HEK293 (cell line): ENCODE data around the gene MAN2B1.

Source experiments
- GFI1B ChIP-seq: fragments of 450-650 bp; formaldehyde crosslinking; IDR thresholded peaks from 2 replicates; pipeline ENCODE4 v1.5.1; 2016; ENCODE audit warnings: missing biosample characterization, missing genetic modification characterization
- RBAK ChIP-seq: fragments of 450-650 bp; formaldehyde crosslinking; IDR thresholded peaks from 2 replicates; pipeline ENCODE4 v1.5.1; 2016; ENCODE audit warnings: missing biosample characterization, missing genetic modification characterization
- SCRT2 ChIP-seq: fragments of 450-650 bp; formaldehyde crosslinking; IDR thresholded peaks from 2 replicates; pipeline ENCODE4 v1.5.1; 2016; ENCODE audit warnings: missing biosample characterization, missing genetic modification characterization
- SP7 ChIP-seq: fragments of 450-650 bp; formaldehyde crosslinking; IDR thresholded peaks from 2 replicates; pipeline ENCODE4 v1.5.1; 2016; ENCODE audit warnings: missing biosample characterization, missing genetic modification characterization
- WT1 ChIP-seq: fragments of 450-650 bp; formaldehyde crosslinking; IDR thresholded peaks from 2 replicates; pipeline ENCODE4 v1.5.1; 2016; ENCODE audit warnings: missing biosample characterization, missing genetic modification characterization
- YY1 ChIP-seq: fragments of 450-650 bp; formaldehyde crosslinking; IDR thresholded peaks from 2 replicates; pipeline ENCODE4 v1.5.1; 2018; ENCODE audit warnings: missing biosample characterization, missing genetic modification characterization
- ZBTB48 ChIP-seq: fragments of 450-650 bp; formaldehyde crosslinking; IDR thresholded peaks from 2 replicates; pipeline ENCODE4 v1.5.1; 2016; ENCODE audit warnings: missing biosample characterization, missing genetic modification characterization
- ZNF133 ChIP-seq: fragments of 450-650 bp; formaldehyde crosslinking; IDR thresholded peaks from 2 replicates; pipeline ENCODE4 v1.5.1; 2016; ENCODE audit warnings: missing biosample characterization, missing genetic modification characterization
- ZNF221 ChIP-seq: fragments of 450-650 bp; formaldehyde crosslinking; IDR thresholded peaks from 2 replicates; pipeline ENCODE4 v1.5.1; 2017; ENCODE audit warnings: missing biosample characterization, missing genetic modification characterization, borderline replicate concordance
- ZNF23 ChIP-seq: fragments of 450-650 bp; formaldehyde crosslinking; IDR thresholded peaks from 2 replicates; pipeline ENCODE4 v1.5.1; 2016; ENCODE audit warnings: missing biosample characterization, missing genetic modification characterization, borderline replicate concordance
- ZNF24 ChIP-seq: fragments of 450-650 bp; formaldehyde crosslinking; IDR thresholded peaks from 2 replicates; pipeline ENCODE4 v1.5.1; 2016; ENCODE audit warnings: missing biosample characterization, missing genetic modification characterization
- ZNF292 ChIP-seq: fragments of 450-650 bp; formaldehyde crosslinking; IDR thresholded peaks from 2 replicates; pipeline ENCODE4 v1.5.1; 2016; ENCODE audit warnings: low read depth, missing biosample characterization, missing genetic modification characterization, borderline replicate concordance
- ZNF335 ChIP-seq: fragments of 450-650 bp; formaldehyde crosslinking; conservative IDR thresholded peaks from 2 replicates; pipeline ENCODE4 v1.5.1; 2016; ENCODE audit warnings: missing biosample characterization, missing genetic modification characterization
- ZNF426 ChIP-seq: fragments of 450-650 bp; formaldehyde crosslinking; IDR thresholded peaks from 2 replicates; pipeline ENCODE4 v1.5.1; 2017; ENCODE audit warnings: missing biosample characterization, missing genetic modification characterization, mild to moderate bottlenecking, inconsistent platforms, moderate library complexity
- ZNF510 ChIP-seq: fragments of 450-650 bp; formaldehyde crosslinking; IDR thresholded peaks from 2 replicates; pipeline ENCODE4 v1.5.1; 2018; ENCODE audit warnings: mild to moderate bottlenecking, missing genetic modification characterization, missing biosample characterization; ENCODE audit not compliant: insufficient replicate concordance
- ZNF585B ChIP-seq: fragments of 450-650 bp; formaldehyde crosslinking; IDR thresholded peaks from 2 replicates; pipeline ENCODE4 v1.5.1; 2016; ENCODE audit warnings: missing biosample characterization, missing genetic modification characterization
- ZNF621 ChIP-seq: fragments of 450-650 bp; formaldehyde crosslinking; IDR thresholded peaks from 2 replicates; pipeline ENCODE4 v1.5.1; 2017; ENCODE audit warnings: missing biosample characterization, missing genetic modification characterization
- ZNF747 ChIP-seq: fragments of 450-650 bp; formaldehyde crosslinking; IDR thresholded peaks from 2 replicates; pipeline ENCODE4 v1.5.1; 2016; ENCODE audit warnings: missing biosample characterization, missing genetic modification characterization
- ZNF785 ChIP-seq: fragments of 450-650 bp; formaldehyde crosslinking; IDR thresholded peaks from 2 replicates; pipeline ENCODE4 v1.5.1; 2016; ENCODE audit warnings: missing biosample characterization, missing genetic modification characterization
- TF ChIP-seq, protein P1 (sequence below): fragments of 450-650 bp; formaldehyde crosslinking; IDR thresholded peaks from 2 replicates; pipeline ENCODE4 v1.5.1; 2016; ENCODE audit warnings: missing biosample characterization, missing genetic modification characterization
- TF ChIP-seq, protein P2 (sequence below): fragments of 450-650 bp; formaldehyde crosslinking; IDR thresholded peaks from 2 replicates; pipeline ENCODE4 v1.5.1; 2016; ENCODE audit warnings: missing biosample characterization, missing genetic modification characterization
- TF ChIP-seq, protein P3 (sequence below): fragments of 450-650 bp; formaldehyde crosslinking; IDR thresholded peaks from 2 replicates; pipeline ENCODE4; 2016; ENCODE audit warnings: missing biosample characterization, missing genetic modification characterization
- TF ChIP-seq, protein P4 (sequence below): fragments of 450-650 bp; formaldehyde crosslinking; IDR thresholded peaks from 2 replicates; pipeline ENCODE4 v1.5.1; 2016; ENCODE audit warnings: missing biosample characterization, missing genetic modification characterization
- TF ChIP-seq, protein P5 (sequence below): fragments of 450-650 bp; IDR thresholded peaks from 2 replicates; pipeline ENCODE4 v1.5.1; 2018; ENCODE audit warnings: missing biosample characterization, missing genetic modification characterization
- TF ChIP-seq, protein P6 (sequence below): fragments of 450-650 bp; formaldehyde crosslinking; IDR thresholded peaks from 2 replicates; pipeline ENCODE4 v1.5.1; 2017; ENCODE audit warnings: missing biosample characterization, missing genetic modification characterization
- TF ChIP-seq, protein P7 (sequence below): fragments of 450-650 bp; formaldehyde crosslinking; IDR thresholded peaks from 2 replicates; pipeline ENCODE4 v1.5.0; 2017; ENCODE audit warnings: missing biosample characterization, missing genetic modification characterization, borderline replicate concordance

Gene MAN2B1

DNA sequence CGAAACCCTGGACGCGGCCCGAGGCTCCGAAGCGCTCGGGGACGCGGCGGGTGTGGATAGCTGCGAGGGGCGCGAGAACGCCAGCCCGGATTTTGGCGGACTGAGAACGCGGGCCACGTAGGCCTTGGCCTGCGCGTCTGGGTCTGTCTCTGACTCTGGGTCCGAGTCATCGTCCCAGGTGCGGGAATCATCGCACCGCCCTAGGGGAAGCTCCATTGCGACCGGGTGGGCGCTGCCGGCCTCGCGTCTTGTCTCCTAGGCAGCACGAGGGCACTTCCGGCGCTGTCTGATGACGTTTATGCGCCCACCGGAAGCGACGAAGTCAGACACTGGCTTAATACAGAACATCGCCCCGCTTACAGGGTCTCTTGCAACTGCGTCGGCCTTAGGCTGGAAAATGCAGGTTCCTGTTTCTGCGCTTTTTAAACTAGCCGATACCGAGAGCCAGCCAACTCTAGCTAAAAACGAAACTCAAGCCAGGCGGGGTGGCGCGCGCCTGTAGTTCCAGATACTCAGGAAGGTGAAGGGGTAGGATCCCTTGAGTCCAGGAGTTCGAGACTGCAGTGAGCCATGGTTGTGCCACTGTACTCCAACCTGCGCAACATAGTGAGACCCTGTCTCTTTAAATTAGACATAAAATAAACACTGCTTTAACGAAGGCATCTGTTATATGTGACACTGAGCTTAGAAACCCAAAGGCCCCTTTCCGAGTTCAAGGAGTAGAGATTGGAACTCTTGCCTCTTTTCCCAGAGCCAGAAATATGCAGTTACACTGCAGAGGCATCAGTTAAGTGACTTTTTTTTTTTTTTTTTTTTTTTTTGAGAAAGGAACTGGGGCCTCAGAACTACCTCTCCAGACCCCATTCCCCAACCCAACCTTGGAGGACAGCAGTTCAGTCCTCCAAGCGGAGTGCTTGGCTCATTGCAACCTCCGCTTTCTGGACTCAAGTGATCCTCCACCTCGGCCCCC is 30.1 kb upstream of the MAN2B1 start, which contains the start of gene FBXW9 (continued):
- TF ChIP-seq, protein P1, sequence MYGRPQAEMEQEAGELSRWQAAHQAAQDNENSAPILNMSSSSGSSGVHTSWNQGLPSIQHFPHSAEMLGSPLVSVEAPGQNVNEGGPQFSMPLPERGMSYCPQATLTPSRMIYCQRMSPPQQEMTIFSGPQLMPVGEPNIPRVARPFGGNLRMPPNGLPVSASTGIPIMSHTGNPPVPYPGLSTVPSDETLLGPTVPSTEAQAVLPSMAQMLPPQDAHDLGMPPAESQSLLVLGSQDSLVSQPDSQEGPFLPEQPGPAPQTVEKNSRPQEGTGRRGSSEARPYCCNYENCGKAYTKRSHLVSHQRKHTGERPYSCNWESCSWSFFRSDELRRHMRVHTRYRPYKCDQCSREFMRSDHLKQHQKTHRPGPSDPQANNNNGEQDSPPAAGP (tag by site-specific recombination) = peak; percentile 74; the same call in 1 of the 2 replicates
- TF ChIP-seq, protein P2, sequence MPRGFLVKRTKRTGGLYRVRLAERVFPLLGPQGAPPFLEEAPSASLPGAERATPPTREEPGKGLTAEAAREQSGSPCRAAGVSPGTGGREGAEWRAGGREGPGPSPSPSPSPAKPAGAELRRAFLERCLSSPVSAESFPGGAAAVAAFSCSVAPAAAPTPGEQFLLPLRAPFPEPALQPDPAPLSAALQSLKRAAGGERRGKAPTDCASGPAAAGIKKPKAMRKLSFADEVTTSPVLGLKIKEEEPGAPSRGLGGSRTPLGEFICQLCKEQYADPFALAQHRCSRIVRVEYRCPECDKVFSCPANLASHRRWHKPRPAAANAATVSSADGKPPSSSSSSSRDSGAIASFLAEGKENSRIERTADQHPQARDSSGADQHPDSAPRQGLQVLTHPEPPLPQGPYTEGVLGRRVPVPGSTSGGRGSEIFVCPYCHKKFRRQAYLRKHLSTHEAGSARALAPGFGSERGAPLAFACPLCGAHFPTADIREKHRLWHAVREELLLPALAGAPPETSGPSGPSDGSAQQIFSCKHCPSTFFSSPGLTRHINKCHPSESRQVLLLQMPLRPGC (tag by site-specific recombination) = peak; percentile 37; the same call in 1 of the 2 replicates
- no peak for TF ChIP-seq ZNF621 (tag by site-specific recombination)
- TF ChIP-seq, protein P3, sequence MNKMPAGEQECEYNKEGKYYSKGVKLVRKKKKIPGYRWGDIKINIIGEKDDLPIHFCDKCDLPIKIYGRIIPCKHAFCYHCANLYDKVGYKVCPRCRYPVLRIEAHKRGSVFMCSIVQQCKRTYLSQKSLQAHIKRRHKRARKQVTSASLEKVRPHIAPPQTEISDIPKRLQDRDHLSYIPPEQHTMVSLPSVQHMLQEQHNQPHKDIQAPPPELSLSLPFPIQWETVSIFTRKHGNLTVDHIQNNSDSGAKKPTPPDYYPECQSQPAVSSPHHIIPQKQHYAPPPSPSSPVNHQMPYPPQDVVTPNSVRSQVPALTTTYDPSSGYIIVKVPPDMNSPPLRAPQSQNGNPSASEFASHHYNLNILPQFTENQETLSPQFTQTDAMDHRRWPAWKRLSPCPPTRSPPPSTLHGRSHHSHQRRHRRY = no peak
- TF ChIP-seq YY1 (tag by site-specific recombination) = peak; percentile 65; the same call in 1 of the 2 replicates
- TF ChIP-seq ZNF585B (tag by site-specific recombination) = no peak
- TF ChIP-seq ZNF335 (tag by site-specific recombination) = peak; percentile 57
- TF ChIP-seq, protein P4, sequence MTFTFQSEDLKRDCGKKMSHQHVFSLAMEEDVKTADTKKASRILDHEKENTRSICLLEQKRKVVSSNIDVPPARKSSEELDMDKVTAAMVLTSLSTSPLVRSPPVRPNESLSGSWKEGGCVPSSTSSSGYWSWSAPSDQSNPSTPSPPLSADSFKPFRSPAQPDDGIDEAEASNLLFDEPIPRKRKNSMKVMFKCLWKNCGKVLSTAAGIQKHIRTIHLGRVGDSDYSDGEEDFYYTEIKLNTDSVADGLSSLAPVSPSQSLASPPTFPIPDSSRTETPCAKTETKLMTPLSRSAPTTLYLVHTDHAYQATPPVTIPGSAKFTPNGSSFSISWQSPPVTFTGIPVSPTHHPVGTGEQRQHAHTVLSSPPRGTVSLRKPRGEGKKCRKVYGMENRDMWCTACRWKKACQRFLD (tag by site-specific recombination) = 0 out of 2 replicates have a peak, but pooled peaks have one; percentile 27
- TF ChIP-seq ZNF510 (tag by site-specific recombination) = no peak
- no peak for TF ChIP-seq RBAK
- no peak for TF ChIP-seq GFI1B (tag by site-specific recombination)
- no peak for TF ChIP-seq ZNF133 (tag by site-specific recombination)
- TF ChIP-seq, protein P5, sequence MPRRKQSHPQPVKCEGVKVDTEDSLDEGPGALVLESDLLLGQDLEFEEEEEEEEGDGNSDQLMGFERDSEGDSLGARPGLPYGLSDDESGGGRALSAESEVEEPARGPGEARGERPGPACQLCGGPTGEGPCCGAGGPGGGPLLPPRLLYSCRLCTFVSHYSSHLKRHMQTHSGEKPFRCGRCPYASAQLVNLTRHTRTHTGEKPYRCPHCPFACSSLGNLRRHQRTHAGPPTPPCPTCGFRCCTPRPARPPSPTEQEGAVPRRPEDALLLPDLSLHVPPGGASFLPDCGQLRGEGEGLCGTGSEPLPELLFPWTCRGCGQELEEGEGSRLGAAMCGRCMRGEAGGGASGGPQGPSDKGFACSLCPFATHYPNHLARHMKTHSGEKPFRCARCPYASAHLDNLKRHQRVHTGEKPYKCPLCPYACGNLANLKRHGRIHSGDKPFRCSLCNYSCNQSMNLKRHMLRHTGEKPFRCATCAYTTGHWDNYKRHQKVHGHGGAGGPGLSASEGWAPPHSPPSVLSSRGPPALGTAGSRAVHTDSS (tag by site-specific recombination) = no peak
- no peak for TF ChIP-seq ZNF785 (tag by site-specific recombination)
- no peak for TF ChIP-seq ZNF221
- no peak for TF ChIP-seq ZBTB48
- no peak for TF ChIP-seq SCRT2 (tag by site-specific recombination)
- no peak for TF ChIP-seq ZNF23
- TF ChIP-seq, protein P6, sequence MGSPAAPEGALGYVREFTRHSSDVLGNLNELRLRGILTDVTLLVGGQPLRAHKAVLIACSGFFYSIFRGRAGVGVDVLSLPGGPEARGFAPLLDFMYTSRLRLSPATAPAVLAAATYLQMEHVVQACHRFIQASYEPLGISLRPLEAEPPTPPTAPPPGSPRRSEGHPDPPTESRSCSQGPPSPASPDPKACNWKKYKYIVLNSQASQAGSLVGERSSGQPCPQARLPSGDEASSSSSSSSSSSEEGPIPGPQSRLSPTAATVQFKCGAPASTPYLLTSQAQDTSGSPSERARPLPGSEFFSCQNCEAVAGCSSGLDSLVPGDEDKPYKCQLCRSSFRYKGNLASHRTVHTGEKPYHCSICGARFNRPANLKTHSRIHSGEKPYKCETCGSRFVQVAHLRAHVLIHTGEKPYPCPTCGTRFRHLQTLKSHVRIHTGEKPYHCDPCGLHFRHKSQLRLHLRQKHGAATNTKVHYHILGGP (tag by site-specific recombination) = 0 out of 2 replicates have a peak, but pooled peaks have one; percentile 49
- TF ChIP-seq ZNF747 = no peak
- TF ChIP-seq, protein P7, sequence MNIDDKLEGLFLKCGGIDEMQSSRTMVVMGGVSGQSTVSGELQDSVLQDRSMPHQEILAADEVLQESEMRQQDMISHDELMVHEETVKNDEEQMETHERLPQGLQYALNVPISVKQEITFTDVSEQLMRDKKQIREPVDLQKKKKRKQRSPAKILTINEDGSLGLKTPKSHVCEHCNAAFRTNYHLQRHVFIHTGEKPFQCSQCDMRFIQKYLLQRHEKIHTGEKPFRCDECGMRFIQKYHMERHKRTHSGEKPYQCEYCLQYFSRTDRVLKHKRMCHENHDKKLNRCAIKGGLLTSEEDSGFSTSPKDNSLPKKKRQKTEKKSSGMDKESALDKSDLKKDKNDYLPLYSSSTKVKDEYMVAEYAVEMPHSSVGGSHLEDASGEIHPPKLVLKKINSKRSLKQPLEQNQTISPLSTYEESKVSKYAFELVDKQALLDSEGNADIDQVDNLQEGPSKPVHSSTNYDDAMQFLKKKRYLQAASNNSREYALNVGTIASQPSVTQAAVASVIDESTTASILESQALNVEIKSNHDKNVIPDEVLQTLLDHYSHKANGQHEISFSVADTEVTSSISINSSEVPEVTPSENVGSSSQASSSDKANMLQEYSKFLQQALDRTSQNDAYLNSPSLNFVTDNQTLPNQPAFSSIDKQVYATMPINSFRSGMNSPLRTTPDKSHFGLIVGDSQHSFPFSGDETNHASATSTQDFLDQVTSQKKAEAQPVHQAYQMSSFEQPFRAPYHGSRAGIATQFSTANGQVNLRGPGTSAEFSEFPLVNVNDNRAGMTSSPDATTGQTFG (tag by site-specific recombination) = no peak
- TF ChIP-seq WT1 (tag by site-specific recombination) = no peak
- no peak for TF ChIP-seq ZNF426 (tag by site-specific recombination)
- TF ChIP-seq ZNF292 (tag by site-specific recombination) = no peak
- peak; percentile 61; the same call in 1 of the 2 replicates for TF ChIP-seq ZNF24 (tag by site-specific recombination)
- peak; percentile 67; the same call in 1 of the 2 replicates for TF ChIP-seq SP7 (tag by site-specific recombination)
